ENCODE data around the gene MUL1.

Gene MUL1, protein sequence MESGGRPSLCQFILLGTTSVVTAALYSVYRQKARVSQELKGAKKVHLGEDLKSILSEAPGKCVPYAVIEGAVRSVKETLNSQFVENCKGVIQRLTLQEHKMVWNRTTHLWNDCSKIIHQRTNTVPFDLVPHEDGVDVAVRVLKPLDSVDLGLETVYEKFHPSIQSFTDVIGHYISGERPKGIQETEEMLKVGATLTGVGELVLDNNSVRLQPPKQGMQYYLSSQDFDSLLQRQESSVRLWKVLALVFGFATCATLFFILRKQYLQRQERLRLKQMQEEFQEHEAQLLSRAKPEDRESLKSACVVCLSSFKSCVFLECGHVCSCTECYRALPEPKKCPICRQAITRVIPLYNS

DNA sequence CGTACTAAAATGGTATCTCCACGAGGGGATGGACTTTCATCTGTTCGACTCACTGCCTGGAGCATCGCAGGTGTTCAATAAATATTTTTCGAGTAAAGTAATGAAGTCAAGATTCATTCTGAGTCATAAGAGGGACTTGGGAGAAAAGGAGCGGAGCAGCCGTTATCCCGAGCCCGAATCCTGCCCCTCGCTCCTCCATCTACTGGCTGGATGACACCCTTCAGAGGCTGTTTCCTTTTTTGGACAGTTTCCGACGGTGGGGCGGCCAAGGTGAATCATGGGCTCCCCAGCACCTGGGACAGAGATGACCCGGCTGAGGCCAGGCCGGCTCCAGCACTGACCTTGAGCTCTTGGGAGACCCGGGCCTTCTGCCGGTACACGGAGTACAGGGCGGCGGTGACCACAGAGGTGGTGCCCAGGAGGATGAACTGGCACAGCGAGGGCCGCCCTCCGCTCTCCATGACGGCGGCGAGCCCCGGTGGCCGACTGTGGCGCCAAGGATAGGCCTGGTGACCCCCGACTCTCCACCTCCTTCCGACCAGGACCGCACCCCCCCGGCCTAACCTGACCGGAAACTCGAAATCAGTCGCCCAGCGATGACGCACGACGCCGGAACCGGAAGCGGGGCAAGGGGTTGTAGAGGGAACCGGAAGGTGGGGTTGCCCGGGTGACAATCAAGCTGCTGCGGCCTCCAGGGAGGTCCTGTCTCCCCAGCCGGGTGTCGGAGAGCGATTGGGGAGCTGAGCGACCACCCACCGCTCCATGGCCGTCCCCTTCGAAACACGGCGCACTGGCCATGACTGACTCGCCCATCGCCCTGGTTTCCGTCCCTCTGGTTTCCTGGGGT lies at the start of gene MUL1:
Gene MUL1 (minus strand): TSS at position 588 of the 847 bp plus-strand sequence. CDS start 127 bp downstream, at position 461.
- peak within 1 kb of the TSS; percentile 90 for H3K9ac ChIP-seq
- H3K4me3 ChIP-seq = peak within 1 kb of the TSS; percentile 97
- no peak for TF ChIP-seq Cebpa-rat (IDR thresholded peaks at IDR 0.05)
- peaks cover 43% of the 10 kb centered on the region; the same call in 1 of the 2 replicates for H4K20me1 ChIP-seq
- peak within 1 kb of the TSS; percentile 74 for H3K27ac ChIP-seq
- peaks cover 35% of the 10 kb centered on the region for H3K4me1 ChIP-seq
- no peaks in the 10 kb centered on the region for H3K9me3 ChIP-seq
- H3K27me3 ChIP-seq = no peaks in the 10 kb centered on the region
- peak within 1 kb of the TSS; percentile 97 for H3K4me2 ChIP-seq
- H3K36me3 ChIP-seq = peaks cover 32% of the 10 kb centered on the region

- Histone ChIP-seq H3K4me2 (no peak overlapping the region), H3K4me1 (peaks cover 33% of the 10 kb centered on the region), H3K27ac (no peak overlapping the region), H3K9me3 (no peaks in the 10 kb centered on the region), H4K20me1 (peaks cover 31% of the 10 kb centered on the region), H3K27me3 (peaks cover 48% of the 10 kb centered on the region), H3K36me3 (no peaks in the 10 kb centered on the region), H3K9ac (no peak overlapping the region), H3K4me3 (no peak overlapping the region)
- no peak for TF ChIP-seq Cebpa-rat (IDR thresholded peaks at IDR 0.05)
Measured at GRCh38 chr1:20555758-20556120, 47.8 kb upstream of the MUL1 start.

DNA sequence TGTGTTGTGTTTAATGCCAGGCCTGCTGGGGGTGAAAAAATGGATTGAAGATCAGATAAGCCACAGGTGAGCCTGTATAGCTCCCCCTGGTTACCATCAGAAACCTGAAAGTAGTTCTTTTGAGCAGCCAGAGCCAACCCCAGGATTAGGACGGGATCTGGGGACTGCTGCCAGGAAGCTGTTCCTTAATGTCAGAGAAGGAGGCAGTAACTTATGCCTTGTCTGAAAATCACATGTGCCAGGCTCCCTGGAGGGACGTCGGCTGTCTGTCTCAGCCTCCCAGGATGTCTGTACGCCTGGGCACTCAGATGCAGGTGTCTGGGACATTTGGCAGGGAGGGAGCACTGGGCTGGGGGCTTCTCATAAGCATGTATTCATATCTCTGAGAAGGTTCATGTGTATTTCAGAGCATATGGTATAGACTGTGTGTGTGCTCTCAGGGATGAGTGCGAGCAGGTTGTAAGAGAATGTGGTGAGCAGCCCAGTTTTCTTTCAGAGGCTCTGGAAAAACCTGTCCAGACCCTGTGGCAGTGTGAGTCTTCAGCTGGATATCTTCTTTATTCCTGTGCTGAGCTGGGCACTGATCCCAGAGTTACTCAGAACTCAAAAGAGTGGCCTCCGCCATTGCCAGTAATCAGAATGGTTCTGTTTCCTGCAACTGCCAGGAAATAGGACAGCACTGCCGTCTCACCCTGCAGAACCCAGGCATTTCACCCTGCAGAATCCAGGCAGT lies 47.2 kb upstream of the MUL1 start:
- Histone ChIP-seq H4K20me1 (peaks cover 36% of the 10 kb centered on the region), H3K4me1 (peaks cover 39% of the 10 kb centered on the region), H3K27me3 (peaks cover 48% of the 10 kb centered on the region)

GRCh38 chr1:20552728-20553445 lies 44.9 kb upstream of the MUL1 start:
- Histone ChIP-seq H3K36me3 (no peaks in the 10 kb centered on the region), H3K9me3 (no peaks in the 10 kb centered on the region), H3K4me2 (peak overlapping the region; percentile 86), H3K4me3 (peak overlapping the region; percentile 53), H3K27me3 (peaks cover 48% of the 10 kb centered on the region), H3K9ac (no peak overlapping the region), H4K20me1 (peaks cover 38% of the 10 kb centered on the region), H3K27ac (no peak overlapping the region), H3K4me1 (peaks cover 42% of the 10 kb centered on the region)
- no peak for TF ChIP-seq Cebpa-rat (IDR thresholded peaks at IDR 0.05)

More for the DNA sequence above, 47.2 kb upstream of the MUL1 start:
- H3K4me3 ChIP-seq = no peak overlapping the region
- no peak overlapping the region for H3K9ac ChIP-seq
- H3K9me3 ChIP-seq = no peaks in the 10 kb centered on the region
- H3K36me3 ChIP-seq = no peaks in the 10 kb centered on the region
- no peak for TF ChIP-seq Cebpa-rat (IDR thresholded peaks at IDR 0.05)
- no peak overlapping the region for H3K27ac ChIP-seq
- H3K4me2 ChIP-seq = no peak overlapping the region

- no peaks in the 10 kb centered on the region for H3K9me3 ChIP-seq
- peaks cover 39% of the 10 kb centered on the region for H3K4me1 ChIP-seq
- peaks cover 38% of the 10 kb centered on the region for H4K20me1 ChIP-seq
- H3K27me3 ChIP-seq = peaks cover 48% of the 10 kb centered on the region
- H3K9ac ChIP-seq = no peak within 1 kb of the TSS; the same call in 1 of the 2 replicates
- no peaks in the 10 kb centered on the region for H3K36me3 ChIP-seq
- no peak within 1 kb of the TSS for H3K27ac ChIP-seq
- H3K4me3 ChIP-seq = peak within 1 kb of the TSS; percentile 53
- TF ChIP-seq Cebpa-rat (IDR thresholded peaks at IDR 0.05) = no peak
- peak within 1 kb of the TSS; percentile 86 for H3K4me2 ChIP-seq
Measured at GRCh38 chr1:20551945-20552727, 44.2 kb upstream of the MUL1 start, which contains the start of gene FAM43B. TSS of gene FAM43B (plus strand) at chr1:20552573. CDS start at chr1:20552974, 401 bp downstream.

DNA sequence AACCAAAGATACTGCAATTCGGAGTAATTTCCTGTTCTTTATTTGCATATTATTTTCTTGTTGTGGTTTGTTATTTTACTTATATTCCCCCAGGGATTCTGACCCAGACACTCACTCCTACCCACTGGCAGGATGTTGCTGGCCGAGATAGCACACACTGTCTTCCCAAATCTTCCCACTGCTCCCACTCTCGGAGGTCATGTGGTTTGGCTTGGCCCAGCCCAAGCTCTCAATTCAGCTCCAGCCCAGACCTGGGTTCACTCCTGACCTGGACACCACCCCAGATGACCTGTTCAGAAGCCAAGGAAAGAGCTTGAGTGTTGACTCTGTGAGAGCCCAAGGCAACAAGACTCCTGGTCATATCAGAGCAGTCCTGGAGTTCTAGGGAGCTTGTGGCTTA lies 43.2 kb upstream of the MUL1 start:
- no peak overlapping the region for H3K4me3 ChIP-seq
- H3K4me1 ChIP-seq = peaks cover 37% of the 10 kb centered on the region
- H3K4me2 ChIP-seq = peak overlapping the region; percentile 86
- TF ChIP-seq Cebpa-rat (IDR thresholded peaks at IDR 0.05) = no peak
- peaks cover 45% of the 10 kb centered on the region for H3K27me3 ChIP-seq
- H3K36me3 ChIP-seq = no peaks in the 10 kb centered on the region
- H4K20me1 ChIP-seq = peaks cover 38% of the 10 kb centered on the region
- H3K9me3 ChIP-seq = no peaks in the 10 kb centered on the region
- H3K27ac ChIP-seq = no peak overlapping the region
- H3K9ac ChIP-seq = no peak overlapping the region

GRCh38 chr1:20546637-20547036 lies 38.7 kb upstream of the MUL1 start:
- no peak for TF ChIP-seq Cebpa-rat (IDR thresholded peaks at IDR 0.05)
- H3K4me3 ChIP-seq = no peak overlapping the region
- peaks cover 1% of the 10 kb centered on the region; the same call in 1 of the 2 replicates for H3K27me3 ChIP-seq
- peaks cover 24% of the 10 kb centered on the region for H3K4me1 ChIP-seq
- no peaks in the 10 kb centered on the region for H3K9me3 ChIP-seq
- H3K27ac ChIP-seq = no peak overlapping the region
- no peak overlapping the region for H3K9ac ChIP-seq
- peaks cover 16% of the 10 kb centered on the region for H4K20me1 ChIP-seq
- no peaks in the 10 kb centered on the region for H3K36me3 ChIP-seq
- H3K4me2 ChIP-seq = no peak overlapping the region

DNA sequence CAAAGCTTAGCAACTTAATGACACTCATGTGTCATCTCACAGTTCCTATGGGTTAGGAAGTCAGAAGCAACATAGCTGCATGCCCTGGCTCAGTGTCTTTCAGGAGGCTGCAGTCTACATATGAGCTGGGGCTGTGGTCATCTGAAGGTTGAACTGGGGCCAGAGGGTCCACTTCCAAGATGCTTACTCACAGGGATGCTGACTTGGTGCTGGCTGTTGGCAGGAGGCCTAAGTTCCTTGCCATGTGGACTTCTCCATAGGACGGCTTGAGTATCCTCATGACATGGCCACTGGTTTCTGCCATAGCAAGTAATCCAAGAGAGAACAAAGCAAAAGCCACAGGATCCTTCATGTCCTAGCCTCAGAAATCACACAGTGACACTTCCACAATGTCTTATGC lies 32.3 kb upstream of the MUL1 start:
- Histone ChIP-seq H3K36me3 (no peaks in the 10 kb centered on the region), H4K20me1 (no peaks in the 10 kb centered on the region), H3K9me3 (no peaks in the 10 kb centered on the region), H3K4me3 (no peak overlapping the region), H3K4me1 (no peaks in the 10 kb centered on the region), H3K27me3 (no peaks in the 10 kb centered on the region), H3K27ac (no peak overlapping the region), H3K9ac (no peak overlapping the region), H3K4me2 (no peak overlapping the region)
- TF ChIP-seq Cebpa-rat (IDR thresholded peaks at IDR 0.05) = no peak
